ENCODE measurements around the gene AP2A1. TPM values are rescaled to one million over a fixed set of nuclear protein-coding genes. Genes with fewer than 3 reads are reported as not detected.

Gene AP2A1
- total and polyA plus RNA-seq, 2 of the 13 experiments (the other 11 are each of a cell fraction or from before 2014, with no cell fraction given), result 22.7 to 39.7 TPM

DNA sequence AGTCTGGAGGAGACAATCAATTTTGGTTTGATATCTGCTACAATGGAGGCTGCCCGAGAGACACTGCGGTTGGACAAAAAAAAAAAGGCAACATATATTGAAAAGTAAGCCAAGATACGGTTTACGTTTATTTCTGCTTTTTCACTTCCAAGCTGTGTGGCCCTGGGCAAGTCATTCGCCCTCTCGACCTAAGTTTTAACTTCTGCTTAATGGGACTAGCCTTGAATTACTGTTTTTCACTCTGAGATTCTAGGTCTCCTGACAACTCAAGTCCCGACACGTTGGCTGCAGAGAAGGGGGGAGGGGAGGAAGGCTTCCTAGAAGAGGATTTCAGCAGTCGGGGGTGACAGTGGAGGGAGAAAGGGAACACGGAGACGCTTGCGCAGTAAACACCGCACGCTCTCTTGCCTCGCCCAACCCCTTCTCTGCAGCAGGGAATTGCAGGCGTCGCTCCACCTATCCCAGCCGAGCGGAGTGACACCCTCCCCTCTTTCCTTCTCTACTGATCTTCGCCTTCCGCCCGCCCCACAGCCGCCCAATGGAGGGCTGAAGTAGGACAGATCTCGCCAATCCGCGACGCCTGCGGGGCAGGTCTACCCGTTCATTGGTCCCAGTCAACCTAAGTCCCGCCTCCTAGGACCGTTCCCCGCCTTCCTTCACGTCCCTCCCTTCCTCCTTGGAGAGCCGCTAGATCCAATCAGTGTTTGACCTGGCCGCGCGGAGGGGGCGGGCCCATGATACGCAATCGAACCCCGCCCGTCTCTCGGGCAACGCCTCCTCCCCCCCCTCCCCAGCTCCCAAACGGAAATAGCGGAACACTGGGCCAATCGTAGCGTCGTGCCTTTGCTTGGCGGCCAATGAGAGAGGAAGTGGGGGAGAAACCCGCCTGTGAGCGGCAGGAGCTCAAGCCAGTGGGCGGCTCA lies 533 bp upstream of the AP2A1 start (continued):
- TF ChIP-seq, protein P1, sequence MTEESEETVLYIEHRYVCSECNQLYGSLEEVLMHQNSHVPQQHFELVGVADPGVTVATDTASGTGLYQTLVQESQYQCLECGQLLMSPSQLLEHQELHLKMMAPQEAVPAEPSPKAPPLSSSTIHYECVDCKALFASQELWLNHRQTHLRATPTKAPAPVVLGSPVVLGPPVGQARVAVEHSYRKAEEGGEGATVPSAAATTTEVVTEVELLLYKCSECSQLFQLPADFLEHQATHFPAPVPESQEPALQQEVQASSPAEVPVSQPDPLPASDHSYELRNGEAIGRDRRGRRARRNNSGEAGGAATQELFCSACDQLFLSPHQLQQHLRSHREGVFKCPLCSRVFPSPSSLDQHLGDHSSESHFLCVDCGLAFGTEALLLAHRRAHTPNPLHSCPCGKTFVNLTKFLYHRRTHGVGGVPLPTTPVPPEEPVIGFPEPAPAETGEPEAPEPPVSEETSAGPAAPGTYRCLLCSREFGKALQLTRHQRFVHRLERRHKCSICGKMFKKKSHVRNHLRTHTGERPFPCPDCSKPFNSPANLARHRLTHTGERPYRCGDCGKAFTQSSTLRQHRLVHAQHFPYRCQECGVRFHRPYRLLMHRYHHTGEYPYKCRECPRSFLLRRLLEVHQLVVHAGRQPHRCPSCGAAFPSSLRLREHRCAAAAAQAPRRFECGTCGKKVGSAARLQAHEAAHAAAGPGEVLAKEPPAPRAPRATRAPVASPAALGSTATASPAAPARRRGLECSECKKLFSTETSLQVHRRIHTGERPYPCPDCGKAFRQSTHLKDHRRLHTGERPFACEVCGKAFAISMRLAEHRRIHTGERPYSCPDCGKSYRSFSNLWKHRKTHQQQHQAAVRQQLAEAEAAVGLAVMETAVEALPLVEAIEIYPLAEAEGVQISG (CRISPR knock-in tag; IDR thresholded peaks at IDR 0.05), result 0 out of 2 replicates have a peak, but pooled peaks have one; percentile 14
- TF ChIP-seq ZNF557 (CRISPR knock-in tag; IDR thresholded peaks at IDR 0.05), result no peak
- peak; percentile 84 for TF ChIP-seq SP1 (IDR thresholded peaks at IDR 0.05)
- peak; percentile 91 for TF ChIP-seq SP1 (CRISPR knock-in tag; IDR thresholded peaks at IDR 0.05)
- TF ChIP-seq ZNF292 (CRISPR knock-in tag; IDR thresholded peaks at IDR 0.05; ENCODE audit: borderline replicate concordance, low read depth), result 0 out of 2 replicates have a peak, but pooled peaks have one; percentile 39
- 0 out of 2 replicates have a peak, but pooled peaks have one; percentile 16 for TF ChIP-seq DMAP1 (CRISPR knock-in tag; IDR thresholded peaks at IDR 0.05)
- TF ChIP-seq ZNF274 (CRISPR knock-in tag; IDR thresholded peaks at IDR 0.05), result no peak
- no peak for TF ChIP-seq MATR3 (CRISPR knock-in tag; IDR thresholded peaks at IDR 0.05)
- peak; percentile 50; the same call in 1 of the 2 replicates for TF ChIP-seq ZNF772 (CRISPR knock-in tag; IDR thresholded peaks at IDR 0.05)
- no peak for TF ChIP-seq ZNF253 (CRISPR knock-in tag; IDR thresholded peaks at IDR 0.05; ENCODE audit: borderline replicate concordance)
- no peak for TF ChIP-seq HDAC6 (IDR thresholded peaks at IDR 0.05; ENCODE audit: low read depth, low read length)
- no peak for TF ChIP-seq IRX3 (CRISPR knock-in tag; IDR thresholded peaks at IDR 0.05; ENCODE audit: borderline replicate concordance, low read depth)
- no peak for TF ChIP-seq SNRNP70 (IDR thresholded peaks at IDR 0.05; ENCODE audit: low read depth, low read length)
- TF ChIP-seq RAD51 (IDR thresholded peaks at IDR 0.05; ENCODE audit: borderline replicate concordance), result no peak
- TF ChIP-seq, protein P2, sequence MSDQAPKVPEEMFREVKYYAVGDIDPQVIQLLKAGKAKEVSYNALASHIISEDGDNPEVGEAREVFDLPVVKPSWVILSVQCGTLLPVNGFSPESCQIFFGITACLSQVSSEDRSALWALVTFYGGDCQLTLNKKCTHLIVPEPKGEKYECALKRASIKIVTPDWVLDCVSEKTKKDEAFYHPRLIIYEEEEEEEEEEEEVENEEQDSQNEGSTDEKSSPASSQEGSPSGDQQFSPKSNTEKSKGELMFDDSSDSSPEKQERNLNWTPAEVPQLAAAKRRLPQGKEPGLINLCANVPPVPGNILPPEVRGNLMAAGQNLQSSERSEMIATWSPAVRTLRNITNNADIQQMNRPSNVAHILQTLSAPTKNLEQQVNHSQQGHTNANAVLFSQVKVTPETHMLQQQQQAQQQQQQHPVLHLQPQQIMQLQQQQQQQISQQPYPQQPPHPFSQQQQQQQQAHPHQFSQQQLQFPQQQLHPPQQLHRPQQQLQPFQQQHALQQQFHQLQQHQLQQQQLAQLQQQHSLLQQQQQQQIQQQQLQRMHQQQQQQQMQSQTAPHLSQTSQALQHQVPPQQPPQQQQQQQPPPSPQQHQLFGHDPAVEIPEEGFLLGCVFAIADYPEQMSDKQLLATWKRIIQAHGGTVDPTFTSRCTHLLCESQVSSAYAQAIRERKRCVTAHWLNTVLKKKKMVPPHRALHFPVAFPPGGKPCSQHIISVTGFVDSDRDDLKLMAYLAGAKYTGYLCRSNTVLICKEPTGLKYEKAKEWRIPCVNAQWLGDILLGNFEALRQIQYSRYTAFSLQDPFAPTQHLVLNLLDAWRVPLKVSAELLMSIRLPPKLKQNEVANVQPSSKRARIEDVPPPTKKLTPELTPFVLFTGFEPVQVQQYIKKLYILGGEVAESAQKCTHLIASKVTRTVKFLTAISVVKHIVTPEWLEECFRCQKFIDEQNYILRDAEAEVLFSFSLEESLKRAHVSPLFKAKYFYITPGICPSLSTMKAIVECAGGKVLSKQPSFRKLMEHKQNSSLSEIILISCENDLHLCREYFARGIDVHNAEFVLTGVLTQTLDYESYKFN (CRISPR knock-in tag; conservative IDR thresholded peaks at IDR 0.05), result no peak; the same call in 1 of the 2 replicates
- TF ChIP-seq POLR2A (IDR thresholded peaks at IDR 0.05; ENCODE audit: insufficient read depth in 1 of 2, low read depth in 2 of 2, low read length in 2 of 2), result peak; percentile 68 to 89
- peak; percentile 60; the same call in 1 of the 2 replicates for TF ChIP-seq BORCS8-MEF2B (CRISPR knock-in tag; IDR thresholded peaks at IDR 0.05)
- peak; percentile 62; the same call in 1 of the 2 replicates for TF ChIP-seq KDM5A (IDR thresholded peaks at IDR 0.05; ENCODE audit: borderline replicate concordance, low read length)
- no peak for TF ChIP-seq ZNF678 (CRISPR knock-in tag; IDR thresholded peaks at IDR 0.05)
- TF ChIP-seq ZFP82 (CRISPR knock-in tag; IDR thresholded peaks at IDR 0.05; ENCODE audit: borderline replicate concordance), result peak; percentile 88; the same call in 1 of the 2 replicates
- TF ChIP-seq HOXA3 (CRISPR knock-in tag; IDR thresholded peaks at IDR 0.05), result peak; percentile 33; the same call in 1 of the 2 replicates
- TF ChIP-seq RFX3 (CRISPR knock-in tag; IDR thresholded peaks at IDR 0.05), result peak; percentile 62; the same call in 1 of the 2 replicates
- no peak for TF ChIP-seq RFXANK (CRISPR knock-in tag; IDR thresholded peaks at IDR 0.05)
- TF ChIP-seq GABPB1 (CRISPR knock-in tag; IDR thresholded peaks at IDR 0.05), result peak; percentile 94; the same call in 1 of the 2 replicates
- 0 out of 2 replicates have a peak, but pooled peaks have one; percentile 13 for TF ChIP-seq KLF11 (CRISPR knock-in tag; IDR thresholded peaks at IDR 0.05)
- peak; percentile 70 for TF ChIP-seq ZNF605 (CRISPR knock-in tag; IDR thresholded peaks at IDR 0.05)
